ENCODE measurements around the gene ZNF329. TPM values are rescaled to one million over a fixed set of nuclear protein-coding genes. Genes with fewer than 3 reads are reported as not detected.

The ZNF329 gene
- polyA plus RNA-seq, 1 of the 3 experiments (the other 2 are of a cell fraction) = 3.6 TPM

DNA sequence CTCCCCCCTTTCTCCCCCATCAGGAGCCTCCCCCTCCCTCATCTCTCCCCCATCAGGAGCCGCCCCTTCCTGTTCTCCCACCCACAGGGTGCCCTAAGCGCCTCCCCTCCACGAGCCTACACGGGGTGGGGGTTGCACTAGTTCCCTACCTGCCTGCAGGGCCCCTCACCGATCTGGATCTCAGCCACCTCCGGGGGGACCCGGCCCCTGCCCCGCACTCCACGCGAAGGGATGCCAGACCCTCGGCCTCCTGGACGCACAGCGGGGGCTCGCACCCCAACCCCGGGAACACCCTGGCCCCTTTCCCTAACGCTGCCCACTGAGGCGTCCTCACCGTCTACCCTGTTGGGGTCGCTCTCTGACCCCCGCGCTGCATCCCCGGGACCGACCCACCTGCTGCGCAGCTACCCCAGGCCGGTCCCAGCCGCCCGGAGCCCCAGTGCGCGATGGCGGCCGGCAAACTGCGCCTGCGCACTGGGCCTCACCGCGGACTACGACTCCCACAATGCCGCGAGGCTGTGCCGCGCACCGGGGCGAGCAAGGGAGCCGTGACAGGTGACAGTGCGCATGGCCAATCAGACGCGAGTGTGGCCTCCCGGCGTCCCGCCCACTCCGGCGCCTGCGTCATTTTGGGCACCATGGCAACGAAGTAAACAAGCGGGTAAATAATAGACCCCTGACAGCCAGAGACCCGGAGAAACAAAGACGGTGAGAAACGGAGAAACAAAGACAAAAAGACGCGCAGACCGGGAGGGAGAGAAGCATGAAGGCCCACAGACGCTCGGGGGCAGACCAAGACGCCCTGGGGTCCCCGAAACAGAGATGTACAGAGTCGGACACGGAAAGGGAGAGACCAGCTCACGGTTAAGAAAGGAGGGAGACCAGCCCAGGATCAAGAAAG lies 52.6 kb downstream of the ZNF329 start, which contains the start of gene ZSCAN18:
Gene ZSCAN18, minus strand, starts transcription at position 451 of the 901 bp plus-strand sequence. CDS start 7,964 bp downstream, outside the sequence.
- CTCF ChIA-PET = interaction anchor here (0.8 kb wide), 1 partner anchor 57 kb away, joined by 3 read pairs; no protein-coding TSS in a partner anchor
- WGBS (ENCODE audit: low lambda C conversion rate) = 5% methylated on average over 36 of the region's 67 CpGs
- no peaks in the 10 kb centered on the region for H3K79me2 ChIP-seq (ENCODE audit: insufficient read depth)
- H3K9me3 ChIP-seq = no peaks in the 10 kb centered on the region
- H3K4me3 ChIP-seq (ENCODE audit: low read depth in 2 of 2, low read length in 1 of 2) = peak within 1 kb of the TSS; percentile 70 to 82
- no peaks in the 10 kb centered on the region for H4K20me1 ChIP-seq (ENCODE audit: insufficient read depth)
- peak within 1 kb of the TSS; percentile 85; the same call in 1 of the 2 replicates for H2AFZ ChIP-seq (ENCODE audit: low read depth)
- peak within 1 kb of the TSS; percentile 91 for H3K9ac ChIP-seq
- H3K27ac ChIP-seq (ENCODE audit: low read depth in 2 of 2, low read length in 1 of 2) = peak within 1 kb of the TSS; percentile 65 to 86; a peak in 3 of 4 replicates
- peak; percentile 99 for DNase-seq
- H3F3A ChIP-seq (replicated peaks; ENCODE audit: insufficient read depth) = no peaks in the 10 kb centered on the region
- H3K4me1 ChIP-seq (ENCODE audit: control insufficient read depth in 1 of 2, insufficient read depth in 2 of 2, low read depth in 1 of 2, low read length in 1 of 2) = peaks cover 0 to 11% of the 10 kb centered on the region in 2 experiments; a peak in 1 of 4 replicates
- H3K9me2 ChIP-seq = no peaks in the 10 kb centered on the region
- no peaks in the 10 kb centered on the region for H3K36me3 ChIP-seq (replicated peaks in 1 of 2; ENCODE audit: control insufficient read depth in 1 of 2, insufficient read depth in 2 of 2, low read length in 1 of 2)
- POLR2A ChIA-PET = interaction anchor here (1.5 kb wide), 1 partner anchor 96 kb away, joined by 4 read pairs; the partner anchor contains the start of gene ZNF606
- TF ChIP-seq, protein P1, sequence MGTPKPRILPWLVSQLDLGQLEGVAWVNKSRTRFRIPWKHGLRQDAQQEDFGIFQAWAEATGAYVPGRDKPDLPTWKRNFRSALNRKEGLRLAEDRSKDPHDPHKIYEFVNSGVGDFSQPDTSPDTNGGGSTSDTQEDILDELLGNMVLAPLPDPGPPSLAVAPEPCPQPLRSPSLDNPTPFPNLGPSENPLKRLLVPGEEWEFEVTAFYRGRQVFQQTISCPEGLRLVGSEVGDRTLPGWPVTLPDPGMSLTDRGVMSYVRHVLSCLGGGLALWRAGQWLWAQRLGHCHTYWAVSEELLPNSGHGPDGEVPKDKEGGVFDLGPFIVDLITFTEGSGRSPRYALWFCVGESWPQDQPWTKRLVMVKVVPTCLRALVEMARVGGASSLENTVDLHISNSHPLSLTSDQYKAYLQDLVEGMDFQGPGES (IDR thresholded peaks at IDR 0.05; ENCODE audit: low read depth, low read length) = peak; percentile 63
- peak; percentile 94 for TF ChIP-seq FOXJ3 (CRISPR knock-in tag; IDR thresholded peaks at IDR 0.05)
- TF ChIP-seq, protein P2, sequence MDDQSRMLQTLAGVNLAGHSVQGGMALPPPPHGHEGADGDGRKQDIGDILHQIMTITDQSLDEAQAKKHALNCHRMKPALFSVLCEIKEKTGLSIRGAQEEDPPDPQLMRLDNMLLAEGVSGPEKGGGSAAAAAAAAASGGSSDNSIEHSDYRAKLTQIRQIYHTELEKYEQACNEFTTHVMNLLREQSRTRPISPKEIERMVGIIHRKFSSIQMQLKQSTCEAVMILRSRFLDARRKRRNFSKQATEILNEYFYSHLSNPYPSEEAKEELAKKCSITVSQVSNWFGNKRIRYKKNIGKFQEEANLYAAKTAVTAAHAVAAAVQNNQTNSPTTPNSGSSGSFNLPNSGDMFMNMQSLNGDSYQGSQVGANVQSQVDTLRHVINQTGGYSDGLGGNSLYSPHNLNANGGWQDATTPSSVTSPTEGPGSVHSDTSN (IDR thresholded peaks at IDR 0.05) = peak; percentile 96
- 0 out of 2 replicates have a peak, but pooled peaks have one; percentile 17 for TF ChIP-seq RFX5 (IDR thresholded peaks at IDR 0.05; ENCODE audit: low read length)
- TF ChIP-seq CHD2 (IDR thresholded peaks at IDR 0.05; ENCODE audit: low read length, partially characterized antibody) = peak; percentile 65
- TF ChIP-seq, protein P3, sequence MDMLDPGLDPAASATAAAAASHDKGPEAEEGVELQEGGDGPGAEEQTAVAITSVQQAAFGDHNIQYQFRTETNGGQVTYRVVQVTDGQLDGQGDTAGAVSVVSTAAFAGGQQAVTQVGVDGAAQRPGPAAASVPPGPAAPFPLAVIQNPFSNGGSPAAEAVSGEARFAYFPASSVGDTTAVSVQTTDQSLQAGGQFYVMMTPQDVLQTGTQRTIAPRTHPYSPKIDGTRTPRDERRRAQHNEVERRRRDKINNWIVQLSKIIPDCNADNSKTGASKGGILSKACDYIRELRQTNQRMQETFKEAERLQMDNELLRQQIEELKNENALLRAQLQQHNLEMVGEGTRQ (IDR thresholded peaks at IDR 0.05; ENCODE audit: borderline replicate concordance, low read depth, low read length) = 0 out of 2 replicates have a peak, but pooled peaks have one; percentile 40
- peak; percentile 82 for TF ChIP-seq YY1 (IDR thresholded peaks at IDR 0.05; ENCODE audit: low read depth)
- TF ChIP-seq, protein P4, sequence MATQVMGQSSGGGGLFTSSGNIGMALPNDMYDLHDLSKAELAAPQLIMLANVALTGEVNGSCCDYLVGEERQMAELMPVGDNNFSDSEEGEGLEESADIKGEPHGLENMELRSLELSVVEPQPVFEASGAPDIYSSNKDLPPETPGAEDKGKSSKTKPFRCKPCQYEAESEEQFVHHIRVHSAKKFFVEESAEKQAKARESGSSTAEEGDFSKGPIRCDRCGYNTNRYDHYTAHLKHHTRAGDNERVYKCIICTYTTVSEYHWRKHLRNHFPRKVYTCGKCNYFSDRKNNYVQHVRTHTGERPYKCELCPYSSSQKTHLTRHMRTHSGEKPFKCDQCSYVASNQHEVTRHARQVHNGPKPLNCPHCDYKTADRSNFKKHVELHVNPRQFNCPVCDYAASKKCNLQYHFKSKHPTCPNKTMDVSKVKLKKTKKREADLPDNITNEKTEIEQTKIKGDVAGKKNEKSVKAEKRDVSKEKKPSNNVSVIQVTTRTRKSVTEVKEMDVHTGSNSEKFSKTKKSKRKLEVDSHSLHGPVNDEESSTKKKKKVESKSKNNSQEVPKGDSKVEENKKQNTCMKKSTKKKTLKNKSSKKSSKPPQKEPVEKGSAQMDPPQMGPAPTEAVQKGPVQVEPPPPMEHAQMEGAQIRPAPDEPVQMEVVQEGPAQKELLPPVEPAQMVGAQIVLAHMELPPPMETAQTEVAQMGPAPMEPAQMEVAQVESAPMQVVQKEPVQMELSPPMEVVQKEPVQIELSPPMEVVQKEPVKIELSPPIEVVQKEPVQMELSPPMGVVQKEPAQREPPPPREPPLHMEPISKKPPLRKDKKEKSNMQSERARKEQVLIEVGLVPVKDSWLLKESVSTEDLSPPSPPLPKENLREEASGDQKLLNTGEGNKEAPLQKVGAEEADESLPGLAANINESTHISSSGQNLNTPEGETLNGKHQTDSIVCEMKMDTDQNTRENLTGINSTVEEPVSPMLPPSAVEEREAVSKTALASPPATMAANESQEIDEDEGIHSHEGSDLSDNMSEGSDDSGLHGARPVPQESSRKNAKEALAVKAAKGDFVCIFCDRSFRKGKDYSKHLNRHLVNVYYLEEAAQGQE (IDR thresholded peaks at IDR 0.05; ENCODE audit: low read depth, low read length) = no peak
- no peak for TF ChIP-seq TEAD4 (IDR thresholded peaks at IDR 0.05; ENCODE audit: borderline replicate concordance, insufficient read depth)
- TF ChIP-seq NRF1 (IDR thresholded peaks at IDR 0.05; ENCODE audit: low read depth, low read length) = peak; percentile 73
- no peak for TF ChIP-seq NFIC (IDR thresholded peaks at IDR 0.05; ENCODE audit: borderline replicate concordance)
- TF ChIP-seq, protein P5, sequence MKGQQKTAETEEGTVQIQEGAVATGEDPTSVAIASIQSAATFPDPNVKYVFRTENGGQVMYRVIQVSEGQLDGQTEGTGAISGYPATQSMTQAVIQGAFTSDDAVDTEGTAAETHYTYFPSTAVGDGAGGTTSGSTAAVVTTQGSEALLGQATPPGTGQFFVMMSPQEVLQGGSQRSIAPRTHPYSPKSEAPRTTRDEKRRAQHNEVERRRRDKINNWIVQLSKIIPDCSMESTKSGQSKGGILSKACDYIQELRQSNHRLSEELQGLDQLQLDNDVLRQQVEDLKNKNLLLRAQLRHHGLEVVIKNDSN (IDR thresholded peaks at IDR 0.05; ENCODE audit: borderline replicate concordance, low read depth) = peak; percentile 80; the same call in 1 of the 2 replicates
- TF ChIP-seq POLR2AphosphoS5 (IDR thresholded peaks at IDR 0.05; ENCODE audit: low read depth, low read length) = 0 out of 2 replicates have a peak, but pooled peaks have one; percentile 35
- peak; percentile 77 for TF ChIP-seq MXI1 (IDR thresholded peaks at IDR 0.05; ENCODE audit: low read depth, low read length)
- TF ChIP-seq TAF1 (IDR thresholded peaks at IDR 0.05; ENCODE audit: borderline replicate concordance, low read depth, low read length) = peak; percentile 47; the same call in 1 of the 2 replicates
- peak within 1 kb of the TSS; percentile 95 for H3K4me2 ChIP-seq
- H3K27me3 ChIP-seq (ENCODE audit: insufficient read depth) = no peaks in the 10 kb centered on the region
